ENCODE results near the gene TBCB. TPM values are rescaled to one million over a fixed set of nuclear protein-coding genes. Genes with fewer than 3 reads are reported as not detected.

TBCB gene
- total RNA-seq, 4 donors from 2014 or later = 116 to 248 (median 180) TPM

DNA sequence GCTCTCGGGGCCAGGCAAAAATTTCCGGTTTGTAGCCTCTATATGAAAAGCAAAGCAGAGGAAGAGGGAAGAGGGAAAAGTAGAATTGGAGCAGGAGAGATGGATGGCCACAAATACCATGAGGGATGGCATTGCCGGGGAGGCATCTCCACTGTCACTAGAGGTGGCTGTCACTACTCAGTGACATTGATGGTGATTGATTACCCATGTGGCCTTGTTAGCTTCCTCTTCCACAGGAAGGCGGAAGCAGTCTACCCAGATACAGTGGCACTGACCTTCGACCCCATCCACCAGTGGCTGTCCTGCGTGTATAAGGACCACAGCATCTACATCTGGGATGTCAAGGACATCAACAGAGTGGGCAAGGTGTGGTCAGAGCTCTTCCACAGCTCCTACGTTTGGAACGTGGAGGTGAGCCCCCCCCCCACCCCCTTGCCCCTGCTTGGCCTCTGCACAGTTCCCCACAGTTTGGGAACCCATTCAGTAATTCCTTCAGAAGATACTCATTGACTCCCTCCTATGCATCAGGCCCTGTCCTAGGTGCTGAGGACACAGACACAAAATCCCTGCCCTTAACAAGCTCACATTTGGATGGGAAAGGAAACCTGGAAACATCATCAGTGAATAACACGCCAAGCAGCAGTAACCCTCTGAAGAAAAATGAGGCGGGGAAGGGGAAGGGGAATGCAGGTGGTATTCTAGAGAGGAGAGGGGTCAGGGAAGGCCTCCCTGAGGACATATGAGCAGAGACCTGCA is 42.0 kb upstream of the TBCB start:
- H3K9me3 ChIP-seq = no peaks in the 10 kb centered on the region
- WGBS, 2 donors (ENCODE audit: low coverage in 1 of 2) = 82 to 91% methylated on average over 6 to 7 of the region's 10 CpGs
- H3K4me1 ChIP-seq = no peaks in the 10 kb centered on the region
- ATAC-seq = no peak
- H3K27me3 ChIP-seq = no peaks in the 10 kb centered on the region
- H3K36me3 ChIP-seq = no peaks in the 10 kb centered on the region
- H3K27ac ChIP-seq = no peak overlapping the region
- H3K4me3 ChIP-seq = no peak overlapping the region
- TF ChIP-seq POLR2AphosphoS5 (IDR thresholded peaks at IDR 0.05) (no peak), POLR2A (IDR thresholded peaks at IDR 0.05) (no peak), EP300 (IDR thresholded peaks at IDR 0.05) (no peak)
- TF ChIP-seq, protein P1, sequence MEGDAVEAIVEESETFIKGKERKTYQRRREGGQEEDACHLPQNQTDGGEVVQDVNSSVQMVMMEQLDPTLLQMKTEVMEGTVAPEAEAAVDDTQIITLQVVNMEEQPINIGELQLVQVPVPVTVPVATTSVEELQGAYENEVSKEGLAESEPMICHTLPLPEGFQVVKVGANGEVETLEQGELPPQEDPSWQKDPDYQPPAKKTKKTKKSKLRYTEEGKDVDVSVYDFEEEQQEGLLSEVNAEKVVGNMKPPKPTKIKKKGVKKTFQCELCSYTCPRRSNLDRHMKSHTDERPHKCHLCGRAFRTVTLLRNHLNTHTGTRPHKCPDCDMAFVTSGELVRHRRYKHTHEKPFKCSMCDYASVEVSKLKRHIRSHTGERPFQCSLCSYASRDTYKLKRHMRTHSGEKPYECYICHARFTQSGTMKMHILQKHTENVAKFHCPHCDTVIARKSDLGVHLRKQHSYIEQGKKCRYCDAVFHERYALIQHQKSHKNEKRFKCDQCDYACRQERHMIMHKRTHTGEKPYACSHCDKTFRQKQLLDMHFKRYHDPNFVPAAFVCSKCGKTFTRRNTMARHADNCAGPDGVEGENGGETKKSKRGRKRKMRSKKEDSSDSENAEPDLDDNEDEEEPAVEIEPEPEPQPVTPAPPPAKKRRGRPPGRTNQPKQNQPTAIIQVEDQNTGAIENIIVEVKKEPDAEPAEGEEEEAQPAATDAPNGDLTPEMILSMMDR (IDR thresholded peaks at IDR 0.05) = no peak

DNA sequence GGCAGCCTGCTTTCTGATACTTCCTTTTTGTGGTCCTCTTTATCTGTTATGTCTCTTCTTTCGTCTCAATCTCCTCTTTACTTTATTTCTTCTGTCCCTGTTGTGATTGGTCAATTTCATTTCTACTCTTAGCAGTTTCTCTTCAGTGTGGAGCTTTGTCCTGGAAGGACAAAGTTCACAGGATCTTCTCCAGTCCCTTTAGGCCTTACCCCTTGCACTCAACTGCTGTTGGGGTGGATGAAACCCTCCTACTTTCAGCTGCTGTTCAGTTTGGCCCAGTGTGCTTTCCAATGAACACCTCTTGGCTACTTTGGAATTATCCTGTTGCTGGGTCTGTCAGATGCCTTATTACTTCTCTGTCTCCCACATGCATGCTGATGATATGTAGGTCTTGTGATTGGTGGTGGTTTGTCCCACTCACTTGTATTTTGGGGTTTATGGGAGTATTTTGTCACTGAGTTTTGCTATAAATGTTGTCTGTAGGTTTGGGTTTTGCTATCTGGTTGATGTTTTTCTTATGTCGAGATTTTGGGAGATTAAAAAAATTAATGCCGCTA is 35.8 kb upstream of the TBCB start:
- Histone ChIP-seq H3K4me3 (no peak overlapping the region), H3K9me3 (no peaks in the 10 kb centered on the region), H3K27me3 (no peaks in the 10 kb centered on the region), H3K36me3 (no peaks in the 10 kb centered on the region), H3K27ac (no peak overlapping the region), H3K4me1 (no peaks in the 10 kb centered on the region)
- ATAC-seq = no peak
- TF ChIP-seq, protein P1 (IDR thresholded peaks at IDR 0.05) = no peak
- TF ChIP-seq POLR2AphosphoS5 (IDR thresholded peaks at IDR 0.05) (no peak), POLR2A (IDR thresholded peaks at IDR 0.05) (no peak), EP300 (IDR thresholded peaks at IDR 0.05) (no peak)
- WGBS, 2 donors (ENCODE audit: low coverage in 1 of 2) = 98 to 100% methylated on average over 1 to 3 of the region's 3 CpGs

DNA sequence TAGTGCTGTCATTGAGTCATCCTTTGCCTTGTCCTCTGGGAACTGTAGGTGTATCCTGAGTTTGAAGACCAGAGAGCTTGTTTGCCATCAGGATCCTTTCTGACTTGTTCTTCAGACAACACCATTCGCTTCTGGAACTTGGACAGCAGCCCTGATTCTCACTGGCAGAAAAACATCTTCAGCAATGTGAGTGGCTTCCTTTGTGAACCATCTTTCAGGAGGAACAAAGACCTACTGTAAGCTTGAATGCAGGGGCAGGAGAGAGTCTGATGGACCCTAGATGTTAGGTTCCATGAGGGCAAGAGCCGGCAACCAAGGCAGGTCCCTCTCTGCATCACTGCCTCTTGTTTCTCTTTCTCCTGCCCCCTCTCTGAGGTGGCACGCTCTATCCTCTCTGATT is 33.9 kb upstream of the TBCB start:
- no peak for ATAC-seq
- WGBS, 2 donors (ENCODE audit: low coverage in 1 of 2) = 40% methylated on average over 1 of the region's 3 CpGs; no CpG with 5 or more reads in 1 of the 2 donors

DNA sequence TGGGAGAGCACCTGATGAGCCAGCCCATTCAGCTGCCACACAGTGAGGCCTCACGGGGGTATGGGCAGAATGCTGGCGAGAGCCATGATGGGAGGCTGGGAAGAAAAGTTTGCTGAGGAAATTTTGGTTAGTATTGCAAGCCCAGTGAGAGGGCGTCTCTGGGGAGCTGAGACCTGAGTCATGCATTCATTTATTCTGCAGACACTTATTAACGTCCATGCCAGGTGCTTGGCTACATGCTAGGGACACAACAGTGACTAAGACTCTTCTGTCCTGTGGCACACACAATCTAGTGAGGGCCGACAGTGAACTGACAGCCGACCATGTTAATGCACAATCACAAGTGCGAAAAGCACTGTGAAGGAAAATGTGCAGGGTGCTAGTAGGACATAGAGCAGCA is 33.4 kb upstream of the TBCB start:
- ATAC-seq = no peak

More for the DNA sequence above, 33.9 kb upstream of the TBCB start:
- no peak overlapping the region for H3K27ac ChIP-seq
- H3K4me1 ChIP-seq = no peaks in the 10 kb centered on the region
- no peaks in the 10 kb centered on the region for H3K9me3 ChIP-seq
- H3K27me3 ChIP-seq = no peaks in the 10 kb centered on the region
- no peak overlapping the region for H3K4me3 ChIP-seq
- TF ChIP-seq EP300 (IDR thresholded peaks at IDR 0.05) = no peak
- TF ChIP-seq, protein P1 (IDR thresholded peaks at IDR 0.05) = no peak
- no peaks in the 10 kb centered on the region for H3K36me3 ChIP-seq

More for the DNA sequence above, 33.4 kb upstream of the TBCB start:
- Histone ChIP-seq H3K4me1 (no peaks in the 10 kb centered on the region), H3K36me3 (no peaks in the 10 kb centered on the region), H3K4me3 (no peak overlapping the region), H3K27me3 (no peaks in the 10 kb centered on the region), H3K27ac (no peak overlapping the region), H3K9me3 (no peaks in the 10 kb centered on the region)
- no peak for TF ChIP-seq POLR2A (IDR thresholded peaks at IDR 0.05)
- TF ChIP-seq, protein P1 (IDR thresholded peaks at IDR 0.05) = no peak
- TF ChIP-seq EP300 (IDR thresholded peaks at IDR 0.05) = no peak
- TF ChIP-seq POLR2AphosphoS5 (IDR thresholded peaks at IDR 0.05) = no peak
- 78% methylated on average over 4 of the region's 7 CpGs; no CpG with 5 or more reads in 1 of the 2 donors for WGBS, 2 donors (ENCODE audit: low coverage in 1 of 2)

All from gastroesophageal sphincter (tissue), 4 donors.